ENCODE results near the gene P2RY8. TPM values are rescaled to one million over a fixed set of nuclear protein-coding genes. Genes with fewer than 3 reads are reported as not detected.
"Not testable (repeated sequence)": the region's sequence is repeated elsewhere in the genome, so short reads cannot be mapped to it uniquely, and the experiment has no call there.

P2RY8 gene
- total RNA-seq, 1 experiment from 2014 or later: not detected

DNA sequence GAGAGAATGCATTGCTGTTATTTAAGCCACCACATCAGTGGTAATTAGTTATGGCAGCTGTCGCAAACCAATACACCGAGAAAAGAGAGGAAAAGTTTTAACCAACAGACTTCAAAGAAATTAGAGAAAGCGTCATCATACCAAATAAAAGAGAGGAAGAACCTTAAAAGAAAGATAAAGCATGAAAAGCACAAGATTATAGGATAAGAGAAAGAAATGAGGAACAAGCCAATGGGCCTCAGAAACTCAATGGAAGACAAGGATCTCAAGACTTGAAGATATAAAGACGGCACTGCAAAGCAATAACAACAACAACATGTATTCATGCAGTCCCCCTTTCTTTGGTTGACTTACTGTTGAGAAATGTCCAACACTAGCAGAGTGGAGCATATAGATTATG lies 61.5 kb downstream of the P2RY8 start:
- Mint-ChIP-seq H3K27me3 (ENCODE audit: insufficient read depth, unreplicated experiment) (peaks cover 9% of the 10 kb centered on the region), H3K9me3 (ENCODE audit: unreplicated experiment) (peaks cover 46% of the 10 kb centered on the region), H3K4me1 (ENCODE audit: low read depth, unreplicated experiment) (no peaks in the 10 kb centered on the region), H3K36me3 (ENCODE audit: insufficient read depth, unreplicated experiment) (peaks cover 5% of the 10 kb centered on the region), H3K27ac (ENCODE audit: unreplicated experiment) (no peak overlapping the region), H3K4me3 (ENCODE audit: unreplicated experiment) (no peak overlapping the region)
- BruUV-seq (replicated peaks): no TSS peak
- Histone ChIP-seq H3K9me3 (no peaks in the 10 kb centered on the region), H3K27me3 (replicated peaks; ENCODE audit: control insufficient read depth, insufficient read depth, low read length) (no peaks in the 10 kb centered on the region), H3K36me3 (ENCODE audit: control insufficient read depth, insufficient read depth, low read length) (no peaks in the 10 kb centered on the region), H3K4me1 (no peaks in the 10 kb centered on the region), H3K4me3 (ENCODE audit: low read depth, low read length) (no peak overlapping the region)
- no peak for TF ChIP-seq CTCF (IDR thresholded peaks at IDR 0.05; ENCODE audit: insufficient read depth in 1 of 2, low read depth in 1 of 2, low read length in 1 of 2, severe bottlenecking in 1 of 2, unreplicated experiment in 1 of 2)
- no peak for DNase-seq
- POLR2A ChIA-PET: no interaction called here
- CTCF ChIA-PET: no interaction called here
- intact Hi-C loops (cut with micrococcal nuclease; ENCODE audit: unreplicated experiment): no loop called here

- H3K27me3 ChIP-seq (replicated peaks; ENCODE audit: control insufficient read depth, insufficient read depth, low read length); CTCF ChIA-PET; H3K4me1 Mint-ChIP-seq (ENCODE audit: low read depth, unreplicated experiment); H3K36me3 Mint-ChIP-seq (ENCODE audit: insufficient read depth, unreplicated experiment); DNase-seq; H3K4me3 Mint-ChIP-seq (ENCODE audit: unreplicated experiment); H3K4me3 ChIP-seq (ENCODE audit: low read depth, low read length); H3K27me3 Mint-ChIP-seq (ENCODE audit: insufficient read depth, unreplicated experiment); H3K4me1 ChIP-seq; H3K27ac Mint-ChIP-seq (ENCODE audit: unreplicated experiment); H3K9me3 ChIP-seq; intact Hi-C loops (cut with micrococcal nuclease; ENCODE audit: unreplicated experiment); BruUV-seq (replicated peaks); POLR2A ChIA-PET; H3K36me3 ChIP-seq (ENCODE audit: control insufficient read depth, insufficient read depth, low read length): not testable (repeated sequence)
- H3K9me3 Mint-ChIP-seq (ENCODE audit: unreplicated experiment): peaks cover 46% of the 10 kb centered on the region
These were observed 62.4 kb downstream of the P2RY8 start for GRCh38 chrX:1474593-1474992.

- no peak for TF ChIP-seq CTCF (IDR thresholded peaks at IDR 0.05; ENCODE audit: insufficient read depth in 1 of 2, low read depth in 1 of 2, low read length in 1 of 2, severe bottlenecking in 1 of 2, unreplicated experiment in 1 of 2)
- intact Hi-C loops (cut with micrococcal nuclease; ENCODE audit: unreplicated experiment): no loop called here
- no peaks in the 10 kb centered on the region for H3K27me3 ChIP-seq (replicated peaks; ENCODE audit: control insufficient read depth, insufficient read depth, low read length)
- CTCF ChIA-PET: no interaction called here
- POLR2A ChIA-PET: no interaction called here
- no peak overlapping the region for H3K4me3 ChIP-seq (ENCODE audit: low read depth, low read length)
- peaks cover under 1% of the 10 kb centered on the region for H3K36me3 Mint-ChIP-seq (ENCODE audit: insufficient read depth, unreplicated experiment)
- no peaks in the 10 kb centered on the region for H3K4me1 ChIP-seq
- no peak overlapping the region for H3K4me3 Mint-ChIP-seq (ENCODE audit: unreplicated experiment)
- no peak overlapping the region for H3K27ac Mint-ChIP-seq (ENCODE audit: unreplicated experiment)
- H3K27me3 Mint-ChIP-seq (ENCODE audit: insufficient read depth, unreplicated experiment): peaks cover 3% of the 10 kb centered on the region
- no TSS peak for BruUV-seq (replicated peaks)
- no peaks in the 10 kb centered on the region for H3K36me3 ChIP-seq (ENCODE audit: control insufficient read depth, insufficient read depth, low read length)
- H3K9me3 Mint-ChIP-seq (ENCODE audit: unreplicated experiment): peaks cover 46% of the 10 kb centered on the region
- peak in 1 of 2 experiments; percentile 7 for DNase-seq
- no peaks in the 10 kb centered on the region for H3K9me3 ChIP-seq
- no peaks in the 10 kb centered on the region for H3K4me1 Mint-ChIP-seq (ENCODE audit: low read depth, unreplicated experiment)
These were observed 64.0 kb downstream of the P2RY8 start for GRCh38 chrX:1472975-1473374.

DNA sequence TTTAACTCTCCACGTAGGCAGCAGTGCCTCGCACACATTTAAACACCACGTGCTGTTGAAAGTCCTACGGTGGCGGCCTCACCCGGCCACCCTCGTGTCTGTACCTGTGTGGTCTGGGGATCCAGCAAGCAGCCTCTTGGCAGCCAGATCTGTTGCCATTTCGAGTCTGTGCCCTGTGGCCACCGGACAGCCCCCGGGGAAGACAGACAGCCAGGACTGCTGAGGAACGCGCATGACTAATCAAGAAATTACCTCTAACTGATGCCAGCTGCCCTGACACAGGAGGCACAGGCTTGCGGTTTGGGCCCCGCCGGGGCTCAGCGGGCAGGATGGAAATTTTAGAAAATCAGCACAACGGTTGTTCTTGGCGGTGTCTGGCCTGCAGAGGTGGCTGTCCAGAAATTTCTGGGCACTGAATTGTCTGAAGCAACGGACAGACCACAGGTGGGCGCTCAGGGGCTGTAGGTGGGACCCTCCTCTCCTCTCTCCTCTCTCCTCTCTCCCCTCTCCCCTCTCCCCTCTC lies 68.7 kb downstream of the P2RY8 start:
- BruUV-seq (replicated peaks): no TSS peak
- Histone ChIP-seq H3K27me3 (replicated peaks; ENCODE audit: control insufficient read depth, insufficient read depth, low read length) (no peaks in the 10 kb centered on the region), H3K4me1 (no peaks in the 10 kb centered on the region), H3K4me3 (ENCODE audit: low read depth, low read length) (no peak overlapping the region), H3K9me3 (no peaks in the 10 kb centered on the region), H3K36me3 (ENCODE audit: control insufficient read depth, insufficient read depth, low read length) (no peaks in the 10 kb centered on the region)
- H3K4me1 Mint-ChIP-seq (ENCODE audit: low read depth, unreplicated experiment): no peaks in the 10 kb centered on the region
- TF ChIP-seq CTCF (IDR thresholded peaks at IDR 0.05; ENCODE audit: insufficient read depth in 1 of 2, low read depth in 1 of 2, low read length in 1 of 2, severe bottlenecking in 1 of 2, unreplicated experiment in 1 of 2): no peak
- peaks cover 17% of the 10 kb centered on the region for H3K9me3 Mint-ChIP-seq (ENCODE audit: unreplicated experiment)
- H3K4me3 Mint-ChIP-seq (ENCODE audit: unreplicated experiment): no peak overlapping the region
- H3K27me3 Mint-ChIP-seq (ENCODE audit: insufficient read depth, unreplicated experiment): peaks cover 10% of the 10 kb centered on the region
- intact Hi-C loops (cut with micrococcal nuclease; ENCODE audit: unreplicated experiment): no loop called here
- ChIA-PET CTCF (no interaction called here), POLR2A (no interaction called here)
- peak in 1 of 2 experiments; percentile 23 for DNase-seq
- no peak overlapping the region for H3K27ac Mint-ChIP-seq (ENCODE audit: unreplicated experiment)
- H3K36me3 Mint-ChIP-seq (ENCODE audit: insufficient read depth, unreplicated experiment): no peaks in the 10 kb centered on the region
